Measurements from ENCODE around the gene NFE2L1. TPM values are rescaled to one million over a fixed set of nuclear protein-coding genes. Genes with fewer than 3 reads are reported as not detected.

NFE2L1 gene
- total RNA-seq, 3 donors from 2014 or later (not counting 1 experiment from before 2014, with no cell fraction given), result 38.6 to 53.4 (median 47.5) TPM

DNA sequence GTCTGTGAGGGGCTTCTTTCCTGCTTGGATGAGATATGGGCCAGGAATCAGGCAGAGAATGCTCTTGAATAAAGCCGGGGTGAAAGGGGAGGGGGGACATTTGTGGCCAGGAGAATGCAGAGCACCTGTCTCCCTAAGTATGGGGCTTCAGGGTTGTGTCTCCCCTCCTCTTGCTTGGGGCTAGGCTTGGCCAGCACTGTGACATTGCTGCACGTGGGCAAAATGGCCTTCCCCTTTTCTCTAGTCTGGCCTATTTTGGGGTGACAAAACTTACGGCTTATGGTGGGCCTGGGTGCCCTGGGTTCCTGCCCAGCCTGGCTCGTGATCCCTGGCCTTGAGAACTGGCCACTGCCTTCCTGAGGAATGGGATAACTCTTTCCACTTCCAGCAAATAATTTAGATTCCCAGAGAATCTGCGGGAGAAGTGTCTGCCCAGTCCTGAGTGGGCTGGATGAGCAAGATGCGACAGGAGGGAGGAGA lies 5.6 kb downstream of the NFE2L1 start:
- peaks cover 39% of the 10 kb centered on the region for H3K4me1 ChIP-seq (ENCODE audit: control insufficient read depth, insufficient read depth, low read length)
- H3K4me1 Mint-ChIP-seq, result peaks cover 48 to 66% of the 10 kb centered on the region in 2 donors

DNA sequence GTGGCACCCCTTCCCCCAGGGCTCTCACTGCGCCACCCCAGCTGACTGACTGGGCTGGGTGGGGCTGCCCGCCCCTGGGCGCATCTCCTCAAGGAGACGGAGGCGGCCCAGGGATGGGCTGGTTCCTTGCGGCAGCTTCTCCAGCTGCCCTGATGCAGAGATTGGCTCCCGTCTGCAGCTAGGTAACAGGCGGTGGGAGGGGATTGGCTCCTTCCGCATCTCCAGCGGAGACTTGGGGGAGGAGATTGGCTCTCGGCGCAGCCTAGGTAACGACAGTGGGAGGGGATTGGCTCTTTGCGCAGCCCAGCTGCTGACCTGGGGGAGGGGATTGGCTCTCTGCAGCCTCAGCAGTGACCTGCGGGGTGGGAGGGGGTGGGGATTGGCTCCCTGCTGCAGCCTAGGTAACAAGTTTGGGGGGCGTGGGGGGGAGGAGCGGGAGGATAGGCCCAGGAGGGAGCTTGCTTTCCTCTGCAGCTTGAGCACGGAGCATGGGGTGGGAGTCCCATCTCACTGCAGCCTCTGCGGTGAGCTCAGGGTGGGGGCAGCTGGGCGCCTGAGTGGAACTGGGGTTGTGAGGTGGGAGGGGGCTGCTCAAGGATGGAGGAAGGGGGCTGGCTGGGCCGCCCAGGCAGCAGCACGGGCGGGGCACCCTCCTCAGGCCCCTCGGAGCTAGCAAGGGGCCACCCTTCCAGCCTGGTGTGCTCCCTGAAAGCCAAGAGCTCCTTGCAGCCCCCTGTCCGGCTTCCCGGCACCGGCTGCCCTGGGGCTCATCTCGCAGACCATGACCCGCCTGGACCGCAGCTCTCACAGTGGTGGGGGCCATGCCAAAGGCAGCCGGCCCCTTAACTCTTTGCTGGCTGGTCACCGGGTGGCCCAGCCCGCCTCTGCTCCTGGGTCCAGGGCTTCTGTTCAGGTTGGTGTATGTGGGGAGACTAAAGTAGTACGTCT lies 6.4 kb downstream of the NFE2L1 start:
- Histone ChIP-seq H3K4me1 (ENCODE audit: control insufficient read depth, insufficient read depth, low read length) (peaks cover 31% of the 10 kb centered on the region), H3K27ac (ENCODE audit: low read length) (no peak overlapping the region), H3K4me3 (ENCODE audit: low read length) (no peak overlapping the region), H3K9me3 (ENCODE audit: control insufficient read depth, insufficient read depth, low read length) (no peaks in the 10 kb centered on the region), H3K27me3 (ENCODE audit: control insufficient read depth, insufficient read depth, low read length) (no peaks in the 10 kb centered on the region), H3K36me3 (ENCODE audit: control insufficient read depth, insufficient read depth, low read length) (peaks cover 68% of the 10 kb centered on the region)
- Mint-ChIP-seq H3K9me3 (no peaks in the 10 kb centered on the region), H3K4me1 (peaks cover 41 to 63% of the 10 kb centered on the region in 2 donors), H3K27me3 (ENCODE audit: low read depth in 2 of 2) (no peaks in the 10 kb centered on the region), H3K36me3 (no peaks in the 10 kb centered on the region), H3K4me3 (no peak overlapping the region), H3K27ac (peak overlapping the region in 1 of 2 donors; percentile 54)
- WGBS (ENCODE audit: insufficient coverage), result 96% methylated on average over 34 of the region's 34 CpGs
- ATAC-seq, result no peak
- no peak for DNase-seq
- TF ChIP-seq, protein P1, sequence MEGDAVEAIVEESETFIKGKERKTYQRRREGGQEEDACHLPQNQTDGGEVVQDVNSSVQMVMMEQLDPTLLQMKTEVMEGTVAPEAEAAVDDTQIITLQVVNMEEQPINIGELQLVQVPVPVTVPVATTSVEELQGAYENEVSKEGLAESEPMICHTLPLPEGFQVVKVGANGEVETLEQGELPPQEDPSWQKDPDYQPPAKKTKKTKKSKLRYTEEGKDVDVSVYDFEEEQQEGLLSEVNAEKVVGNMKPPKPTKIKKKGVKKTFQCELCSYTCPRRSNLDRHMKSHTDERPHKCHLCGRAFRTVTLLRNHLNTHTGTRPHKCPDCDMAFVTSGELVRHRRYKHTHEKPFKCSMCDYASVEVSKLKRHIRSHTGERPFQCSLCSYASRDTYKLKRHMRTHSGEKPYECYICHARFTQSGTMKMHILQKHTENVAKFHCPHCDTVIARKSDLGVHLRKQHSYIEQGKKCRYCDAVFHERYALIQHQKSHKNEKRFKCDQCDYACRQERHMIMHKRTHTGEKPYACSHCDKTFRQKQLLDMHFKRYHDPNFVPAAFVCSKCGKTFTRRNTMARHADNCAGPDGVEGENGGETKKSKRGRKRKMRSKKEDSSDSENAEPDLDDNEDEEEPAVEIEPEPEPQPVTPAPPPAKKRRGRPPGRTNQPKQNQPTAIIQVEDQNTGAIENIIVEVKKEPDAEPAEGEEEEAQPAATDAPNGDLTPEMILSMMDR (IDR thresholded peaks at IDR 0.05), result no peak
- intact Hi-C loops (cut with micrococcal nuclease), result no loop called here

More for the DNA sequence above, 5.6 kb downstream of the NFE2L1 start:
- H3K36me3 Mint-ChIP-seq, result no peaks in the 10 kb centered on the region
- H3K36me3 ChIP-seq (ENCODE audit: control insufficient read depth, insufficient read depth, low read length), result peaks cover 61% of the 10 kb centered on the region
- TF ChIP-seq, protein P1 (IDR thresholded peaks at IDR 0.05), result no peak
- H3K27ac Mint-ChIP-seq, result no peak overlapping the region
- ATAC-seq, result no peak
- DNase-seq, result no peak
- no peaks in the 10 kb centered on the region for H3K9me3 Mint-ChIP-seq
- H3K27me3 ChIP-seq (ENCODE audit: control insufficient read depth, insufficient read depth, low read length), result no peaks in the 10 kb centered on the region
- no peak overlapping the region for H3K4me3 ChIP-seq (ENCODE audit: low read length)
- intact Hi-C loops (cut with micrococcal nuclease), result no loop called here
- H3K4me3 Mint-ChIP-seq, result no peak overlapping the region
- 90% methylated on average over 6 of the region's 6 CpGs for WGBS (ENCODE audit: insufficient coverage)
- no peaks in the 10 kb centered on the region for H3K27me3 Mint-ChIP-seq (ENCODE audit: low read depth in 2 of 2)
- no peaks in the 10 kb centered on the region for H3K9me3 ChIP-seq (ENCODE audit: control insufficient read depth, insufficient read depth, low read length)
- no peak overlapping the region for H3K27ac ChIP-seq (ENCODE audit: low read length)

DNA sequence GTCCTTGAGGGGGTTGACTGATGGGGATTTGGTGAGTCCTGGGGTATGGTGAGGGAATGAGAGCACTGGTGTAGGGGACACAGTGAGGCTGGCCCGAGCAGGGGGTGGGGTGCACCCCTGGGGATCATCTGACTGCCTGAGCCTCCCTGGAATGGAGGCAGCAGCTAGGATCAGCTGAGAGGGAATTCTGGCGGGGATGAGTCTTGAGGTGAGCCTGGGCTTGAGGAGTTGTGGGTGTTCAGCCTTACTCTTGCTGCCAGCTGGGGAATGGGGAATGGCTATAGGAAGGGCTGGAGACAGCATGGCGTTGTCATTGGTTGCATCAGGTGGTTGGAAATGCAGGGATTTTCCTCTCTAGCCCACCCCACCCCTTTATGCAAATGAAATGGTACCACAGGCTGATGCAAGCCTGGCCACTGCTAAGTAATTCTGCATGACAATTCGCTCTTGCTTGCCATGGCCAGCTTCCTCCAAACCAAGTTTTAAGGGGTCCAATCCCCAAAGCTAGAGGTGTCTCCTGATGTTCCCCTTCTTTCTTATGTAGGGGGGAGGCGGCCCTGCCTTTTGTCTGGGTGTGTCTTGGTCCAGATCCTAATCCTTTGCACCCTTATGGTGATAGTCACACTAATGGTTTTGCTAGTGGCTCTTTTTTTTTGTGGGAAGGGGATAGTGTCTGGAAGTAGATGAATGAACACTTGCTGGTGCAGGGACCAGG lies 7.5 kb downstream of the NFE2L1 start:
- H3K4me1 Mint-ChIP-seq, result peaks cover 29 to 55% of the 10 kb centered on the region in 2 donors
- no peak overlapping the region for H3K27ac ChIP-seq (ENCODE audit: low read length)
- no peaks in the 10 kb centered on the region for H3K9me3 ChIP-seq (ENCODE audit: control insufficient read depth, insufficient read depth, low read length)
- no peaks in the 10 kb centered on the region for H3K36me3 Mint-ChIP-seq
- TF ChIP-seq, protein P1 (IDR thresholded peaks at IDR 0.05), result no peak
- H3K27me3 ChIP-seq (ENCODE audit: control insufficient read depth, insufficient read depth, low read length), result no peaks in the 10 kb centered on the region
- no peak for ATAC-seq
- H3K4me1 ChIP-seq (ENCODE audit: control insufficient read depth, insufficient read depth, low read length), result peaks cover 28% of the 10 kb centered on the region
- WGBS (ENCODE audit: insufficient coverage), result 87% methylated on average over 5 of the region's 5 CpGs
- peaks cover 75% of the 10 kb centered on the region for H3K36me3 ChIP-seq (ENCODE audit: control insufficient read depth, insufficient read depth, low read length)
- H3K4me3 ChIP-seq (ENCODE audit: low read length), result no peak overlapping the region
- H3K27ac Mint-ChIP-seq, result peak overlapping the region in 1 of 2 donors; percentile 54
- intact Hi-C loops (cut with micrococcal nuclease), result no loop called here
- DNase-seq, result no peak
- H3K9me3 Mint-ChIP-seq, result no peaks in the 10 kb centered on the region
- no peak overlapping the region for H3K4me3 Mint-ChIP-seq
- no peaks in the 10 kb centered on the region for H3K27me3 Mint-ChIP-seq (ENCODE audit: low read depth in 2 of 2)
